Adrenal gland (tissue), 5 donors: Measurements from ENCODE around the gene DNAH12.
"Not testable (repeated sequence)": the region's sequence is repeated elsewhere in the genome, so short reads cannot be mapped to it uniquely, and the experiment has no call there.

ENCODE experiments used
- CTCF ChIP-seq, 6 experiments: fragments of 450-650 bp in 4 of 6; fragments of 200-600 bp in 2 of 6; sonication (generic) in 1 of 6; IDR thresholded peaks; 1 replicate in 5 of 6; 2 replicates in 1 of 6; pipeline versions ENCODE4 v1.5.1 to v1.8.0; 2016 to 2021; ENCODE audit warnings: antibody characterized with exemption in 6 of 6, mild to moderate bottlenecking in 2 of 6, moderate library complexity in 1 of 6
- POLR2A ChIP-seq, 2 donors: fragments of 450-650 bp; IDR thresholded peaks; one replicate each; pipeline ENCODE4 v1.6.1; 2017; ENCODE audit warnings: antibody characterized with exemption in 2 of 2, mild to moderate bottlenecking in 2 of 2, moderate library complexity in 1 of 2
- donor health status: DM: no; HTN: no; CAD: no.

- not testable (repeated sequence) for TF ChIP-seq CTCF, POLR2A (IDR thresholded peaks at IDR 0.05)
Observed at GRCh38 chr3:57448489-57448888, 95.7 kb downstream of the DNAH12 start.
